AG09309 (cell line): Measurements from ENCODE around the gene OPN3.

Source experiments
- DNase-seq: peaks from one replicate; pipeline ENCODE4 v3.0.0-alpha.2; 2010; ENCODE audit warnings: low read depth
- H3K4me3 ChIP-seq: 2 replicates; pipeline ENCODE4 v1.5.1; 2011; ENCODE audit warnings: mild to moderate bottlenecking, low read depth, low read length, moderate library complexity; ENCODE audit not compliant: control insufficient read depth
- TF ChIP-seq, protein P1 (sequence below): IDR thresholded peaks from 2 replicates; pipeline ENCODE4 v1.5.1; 2011; ENCODE audit warnings: mild to moderate bottlenecking, low read depth, low read length, inconsistent platforms; ENCODE audit not compliant: insufficient read depth, control insufficient read depth; ENCODE audit errors: missing control alignments

Gene OPN3

GRCh38 chr1:241640867-241641622, 876 bp upstream of the OPN3 start:
- no peak overlapping the region for H3K4me3 ChIP-seq
- TF ChIP-seq, protein P1, sequence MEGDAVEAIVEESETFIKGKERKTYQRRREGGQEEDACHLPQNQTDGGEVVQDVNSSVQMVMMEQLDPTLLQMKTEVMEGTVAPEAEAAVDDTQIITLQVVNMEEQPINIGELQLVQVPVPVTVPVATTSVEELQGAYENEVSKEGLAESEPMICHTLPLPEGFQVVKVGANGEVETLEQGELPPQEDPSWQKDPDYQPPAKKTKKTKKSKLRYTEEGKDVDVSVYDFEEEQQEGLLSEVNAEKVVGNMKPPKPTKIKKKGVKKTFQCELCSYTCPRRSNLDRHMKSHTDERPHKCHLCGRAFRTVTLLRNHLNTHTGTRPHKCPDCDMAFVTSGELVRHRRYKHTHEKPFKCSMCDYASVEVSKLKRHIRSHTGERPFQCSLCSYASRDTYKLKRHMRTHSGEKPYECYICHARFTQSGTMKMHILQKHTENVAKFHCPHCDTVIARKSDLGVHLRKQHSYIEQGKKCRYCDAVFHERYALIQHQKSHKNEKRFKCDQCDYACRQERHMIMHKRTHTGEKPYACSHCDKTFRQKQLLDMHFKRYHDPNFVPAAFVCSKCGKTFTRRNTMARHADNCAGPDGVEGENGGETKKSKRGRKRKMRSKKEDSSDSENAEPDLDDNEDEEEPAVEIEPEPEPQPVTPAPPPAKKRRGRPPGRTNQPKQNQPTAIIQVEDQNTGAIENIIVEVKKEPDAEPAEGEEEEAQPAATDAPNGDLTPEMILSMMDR: no peak
- no peak for DNase-seq

- TF ChIP-seq, protein P1: peak; percentile 4
- DNase-seq: no peak
- H3K4me3 ChIP-seq: peak overlapping the region; percentile 98
Observed at GRCh38 chr1:241639623-241640148, 483 bp downstream of the OPN3 start.

DNA sequence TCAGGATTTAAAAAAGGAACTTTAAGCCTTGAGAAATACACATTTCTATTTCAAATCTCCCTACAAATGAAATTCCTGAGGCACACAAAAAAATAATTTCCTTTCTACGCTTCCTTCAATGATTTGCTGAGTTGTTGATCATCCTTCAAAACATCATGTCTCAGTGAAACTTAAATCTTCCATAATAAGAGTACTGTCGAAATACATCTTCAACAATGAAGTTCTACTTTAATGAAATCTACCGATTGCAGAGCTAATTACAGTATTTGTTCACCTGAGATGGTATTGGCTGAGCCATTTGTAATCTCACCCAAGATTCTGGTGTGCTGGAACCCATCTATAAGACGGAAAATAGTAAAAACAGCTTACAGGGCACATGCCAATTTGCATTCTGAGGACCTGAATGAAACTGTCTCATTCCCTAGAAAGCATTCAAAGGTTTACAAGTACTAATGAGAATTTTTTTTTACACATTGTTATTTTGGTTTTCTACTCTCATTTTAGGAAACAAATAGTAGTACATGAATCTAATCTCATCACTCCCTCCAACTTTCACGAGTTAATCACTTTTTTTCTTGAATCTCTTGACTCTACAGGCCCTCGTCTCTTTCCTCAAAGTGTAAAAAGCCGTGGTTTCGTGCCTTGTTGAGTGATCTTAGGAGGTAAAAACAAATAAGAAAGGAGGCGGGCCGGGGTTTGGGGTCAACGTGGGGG, 1.1 kb downstream of the OPN3 start:
- H3K4me3 ChIP-seq: peak overlapping the region; percentile 98
- DNase-seq: no peak
- TF ChIP-seq, protein P1: no peak

GRCh38 chr1:241638099-241638682, 2.0 kb downstream of the OPN3 start:
- TF ChIP-seq, protein P1: no peak

GRCh38 chr1:241637604-241638003, 2.6 kb downstream of the OPN3 start:
- DNase-seq: no peak
- TF ChIP-seq, protein P1: no peak
- no peak overlapping the region for H3K4me3 ChIP-seq

More at GRCh38 chr1:241638099-241638682, 2.0 kb downstream of the OPN3 start:
- H3K4me3 ChIP-seq: no peak overlapping the region
- DNase-seq: no peak

DNA sequence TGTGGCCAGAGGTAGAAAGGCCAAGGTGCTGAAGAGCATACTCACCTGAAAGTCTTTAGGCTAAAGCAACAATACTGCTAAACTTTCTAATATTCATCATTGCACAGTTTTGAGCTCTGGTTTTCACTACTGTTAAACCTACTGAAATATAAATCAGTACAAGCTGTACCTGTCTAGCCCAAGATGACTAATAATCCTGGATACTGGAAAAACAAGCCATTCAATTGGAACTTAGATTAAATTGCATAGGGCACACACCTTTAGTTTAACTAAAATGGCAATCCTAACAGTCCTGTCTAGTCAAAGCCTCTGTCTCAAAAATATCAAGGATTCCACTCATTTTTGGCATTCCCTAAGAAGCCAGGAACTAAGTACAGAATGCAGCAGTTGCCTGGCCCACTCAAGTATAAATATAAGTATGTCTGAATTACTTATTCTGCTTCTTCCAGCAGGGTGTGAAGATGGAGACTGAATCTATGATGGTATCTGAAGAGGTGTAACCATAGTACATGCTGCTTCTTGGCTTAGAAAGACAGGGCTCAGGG, 3.1 kb downstream of the OPN3 start:
- H3K4me3 ChIP-seq: no peak overlapping the region
- DNase-seq: no peak

More for the DNA sequence above, 3.1 kb downstream of the OPN3 start:
- TF ChIP-seq, protein P1: no peak
